Gastrocnemius medialis (tissue), 4 donors: ENCODE data around the gene SMAD3. TPM values are rescaled to one million over a fixed set of nuclear protein-coding genes. Genes with fewer than 3 reads are reported as not detected.

Experiments used
- ATAC-seq, 2 donors: fragments of 150-250 bp; one replicate each; pipeline ENCODE4 v1.9.1; 2016
- DNase-seq, 2 donors: peaks; one replicate each; pipeline ENCODE4 v3.0.0-alpha.2; 2019
- H3K27ac ChIP-seq, 4 donors: fragments of 200-600 bp; sonication (generic); 1 replicate in 1 of 4; 2 replicates in 3 of 4; pipeline ENCODE4 v1.5.1; 2016 to 2018; ENCODE audit warnings: mild to moderate bottlenecking in 2 of 4, moderate library complexity in 1 of 4
- H3K27me3 ChIP-seq, 3 donors: fragments of 200-600 bp; sonication (generic) in 2 of 3; 1 replicate in 1 of 3; 2 replicates in 2 of 3; pipeline versions ENCODE4 v1.5.1 to v1.6.0; 2016 to 2019; ENCODE audit warnings: mild to moderate bottlenecking in 1 of 3, moderate library complexity in 1 of 3
- H3K36me3 ChIP-seq, 2 donors: fragments of 200-600 bp; sonication (generic) in 1 of 2; one replicate each; pipeline ENCODE4 v1.5.1; 2017 to 2018
- H3K4me1 ChIP-seq, 2 donors: fragments of 200-600 bp; sonication (generic) in 1 of 2; one replicate each; pipeline ENCODE4 v1.5.1; 2016 to 2017; ENCODE audit warnings: mild to moderate bottlenecking in 2 of 2
- H3K4me3 ChIP-seq, 4 donors: fragments of 200-600 bp; sonication (generic) in 3 of 4; 1 replicate in 1 of 4; 2 replicates in 3 of 4; pipeline ENCODE4 v1.5.1; 2016 to 2019; ENCODE audit warnings: mild to moderate bottlenecking in 2 of 4
- H3K9me3 ChIP-seq, 3 donors: fragments of 200-600 bp; sonication (generic) in 2 of 3; 1 replicate in 1 of 3; 2 replicates in 2 of 3; pipeline ENCODE4 v1.5.1; 2016 to 2019
- CTCF ChIP-seq, 5 experiments: fragments of 450-650 bp in 3 of 5; fragments of 200-600 bp in 2 of 5; sonication (generic) in 2 of 5; IDR thresholded peaks in 4 of 5; conservative IDR thresholded peaks in 1 of 5; 1 replicate in 4 of 5; 2 replicates in 1 of 5; pipeline ENCODE4 v1.5.1; 2016 to 2019; ENCODE audit warnings: antibody characterized with exemption in 5 of 5, mild to moderate bottlenecking in 3 of 5, moderate library complexity in 3 of 5
- POLR2A ChIP-seq, 2 donors: fragments of 450-650 bp; IDR thresholded peaks; one replicate each; pipeline ENCODE4 v1.6.1; 2017; ENCODE audit warnings: antibody characterized with exemption in 2 of 2, mild to moderate bottlenecking in 2 of 2, moderate library complexity in 2 of 2
- in situ Hi-C, 4 donors: fragments of 200-750 bp; cut with MboI; loops; one replicate each; pipeline versions ENCODE4 v1.15.0 to v1.8.0; 2017; ENCODE audit warnings: low sequenced_read_pairs in 4 of 4
- intact Hi-C: fragments of 100-400 bp; cut with DNase I; formaldehyde crosslinking; loops from one replicate; pipeline ENCODE4 v1.15.1; 2023; ENCODE audit warnings: low total_unique reads
- total RNA-seq, 4 donors: library from RNA; depleted of rRNA; stranded (reverse); fragments of >200 nt; gene quantifications; one replicate each; pipeline versions ENCODE4 v1.1.0 to v1.2.3, GENCODE V29; 2016

The SMAD3 gene
- total RNA-seq, 4 donors from 2014 or later = 15.9 to 61.7 (median 26.3) TPM

DNA sequence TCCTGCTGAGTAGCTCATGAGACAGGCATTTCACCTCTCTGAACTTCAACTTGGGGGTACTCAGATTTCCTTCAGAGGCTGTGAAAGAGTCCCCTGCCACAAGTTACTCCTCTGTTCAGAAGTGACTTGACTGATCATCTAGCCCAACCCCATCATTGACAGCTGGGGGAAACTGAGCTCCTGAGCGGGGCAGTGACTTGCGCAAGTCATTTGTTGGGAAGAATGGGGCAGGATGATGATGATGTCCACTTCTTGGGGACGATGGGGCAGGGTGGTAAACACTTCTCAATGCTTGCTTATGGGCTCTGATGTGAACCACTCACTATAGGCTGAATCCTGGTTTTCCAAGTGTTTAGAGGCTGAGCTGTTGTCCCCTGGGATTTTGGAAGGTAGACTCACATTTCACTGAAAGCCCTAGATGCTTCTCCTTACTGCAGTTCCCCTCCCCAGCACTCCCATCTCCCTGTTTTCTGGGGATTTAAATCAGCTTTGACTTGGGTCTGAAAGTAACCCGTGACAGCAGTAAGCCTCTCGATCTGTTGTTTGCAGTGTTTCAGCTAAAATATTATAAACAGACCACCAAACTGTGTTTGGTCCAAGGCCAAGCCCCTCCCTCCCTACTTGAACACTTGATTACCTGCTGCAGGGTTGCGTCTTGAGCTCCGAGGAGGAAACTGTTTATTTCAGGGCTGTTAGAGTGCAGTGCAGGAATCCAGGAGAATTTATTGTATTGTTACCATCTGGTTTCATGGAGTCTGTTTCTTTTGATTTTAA, 25.1 kb downstream of the SMAD3 start:
- no peaks in the 10 kb centered on the region for H3K36me3 ChIP-seq
- DNase-seq = no peak
- in situ Hi-C loops = no loop called here
- H3K9me3 ChIP-seq = no peaks in the 10 kb centered on the region
- TF ChIP-seq CTCF (IDR thresholded peaks at IDR 0.05 in 4 of 5, conservative IDR thresholded peaks at IDR 0.05 in 1 of 5) (no peak), POLR2A (IDR thresholded peaks at IDR 0.05) (no peak)
- ATAC-seq = no peak
- H3K4me3 ChIP-seq = no peak overlapping the region
- peak overlapping the region; percentile 79 to 98 (median 90) for H3K27ac ChIP-seq
- intact Hi-C loops = no loop called here
- peaks cover 80 to 86% of the 10 kb centered on the region in 2 donors for H3K4me1 ChIP-seq
- no peaks in the 10 kb centered on the region for H3K27me3 ChIP-seq

GRCh38 chr15:67091071-67091979, 25.9 kb downstream of the SMAD3 start:
- Histone ChIP-seq H3K4me3 (peak overlapping the region in 2 of 4 donors; percentile 10 to 45), H3K36me3 (no peaks in the 10 kb centered on the region), H3K27ac (peak overlapping the region; percentile 79 to 98 (median 90)), H3K4me1 (peaks cover 72 to 78% of the 10 kb centered on the region in 2 donors), H3K9me3 (no peaks in the 10 kb centered on the region), H3K27me3 (no peaks in the 10 kb centered on the region)
- DNase-seq = peak; percentile 89 to 95
- peak; percentile 92 to 94 for ATAC-seq
- intact Hi-C loops = no loop called here
- peak in 1 of 2 donors; percentile 28 for TF ChIP-seq POLR2A (IDR thresholded peaks at IDR 0.05)
- no peak for TF ChIP-seq CTCF (IDR thresholded peaks at IDR 0.05 in 4 of 5, conservative IDR thresholded peaks at IDR 0.05 in 1 of 5)
- in situ Hi-C loops = no loop called here

DNA sequence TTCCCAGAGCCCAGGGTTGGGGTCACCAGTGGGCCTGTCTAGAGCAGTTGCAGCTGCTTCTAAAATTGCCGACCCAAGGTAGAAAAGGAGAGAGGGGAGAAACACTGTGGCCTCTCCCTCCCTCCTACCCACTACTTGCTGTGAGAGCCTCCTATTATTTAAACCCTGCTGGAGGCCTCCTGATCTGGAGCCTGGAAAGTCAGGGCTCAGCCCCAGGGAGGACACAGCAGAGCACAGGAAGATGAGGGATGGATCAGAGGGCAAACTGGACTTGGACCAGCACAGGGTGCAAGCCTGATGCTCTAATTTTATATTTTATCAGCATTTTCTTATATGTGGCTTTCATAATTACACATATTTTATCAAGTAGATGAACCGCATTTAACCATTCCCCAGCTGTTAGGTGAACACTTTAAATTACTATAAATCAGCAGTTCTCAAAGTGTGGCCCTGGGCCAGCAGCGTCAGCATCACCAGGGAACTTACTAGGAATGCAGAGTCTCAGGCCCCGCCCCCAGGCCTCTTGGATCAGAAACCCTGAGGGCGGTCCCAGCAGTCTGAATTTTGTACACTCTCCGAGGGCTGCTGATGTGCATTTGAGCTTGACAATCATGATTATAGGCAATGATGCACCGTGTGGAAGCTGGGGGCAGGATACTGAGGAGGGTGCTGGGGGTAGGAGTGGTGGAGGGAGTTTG, 26.7 kb downstream of the SMAD3 start:
- Histone ChIP-seq H3K4me3 (no peak overlapping the region), H3K4me1 (peaks cover 65 to 74% of the 10 kb centered on the region in 2 donors), H3K36me3 (no peaks in the 10 kb centered on the region), H3K27me3 (no peaks in the 10 kb centered on the region), H3K9me3 (no peaks in the 10 kb centered on the region), H3K27ac (peak overlapping the region; percentile 79 to 98 (median 90))
- DNase-seq (no peak), ATAC-seq (no peak)
- in situ Hi-C loops = no loop called here
- intact Hi-C loops = no loop called here
- TF ChIP-seq POLR2A (IDR thresholded peaks at IDR 0.05) (no peak), CTCF (IDR thresholded peaks at IDR 0.05 in 4 of 5, conservative IDR thresholded peaks at IDR 0.05 in 1 of 5) (no peak)

DNA sequence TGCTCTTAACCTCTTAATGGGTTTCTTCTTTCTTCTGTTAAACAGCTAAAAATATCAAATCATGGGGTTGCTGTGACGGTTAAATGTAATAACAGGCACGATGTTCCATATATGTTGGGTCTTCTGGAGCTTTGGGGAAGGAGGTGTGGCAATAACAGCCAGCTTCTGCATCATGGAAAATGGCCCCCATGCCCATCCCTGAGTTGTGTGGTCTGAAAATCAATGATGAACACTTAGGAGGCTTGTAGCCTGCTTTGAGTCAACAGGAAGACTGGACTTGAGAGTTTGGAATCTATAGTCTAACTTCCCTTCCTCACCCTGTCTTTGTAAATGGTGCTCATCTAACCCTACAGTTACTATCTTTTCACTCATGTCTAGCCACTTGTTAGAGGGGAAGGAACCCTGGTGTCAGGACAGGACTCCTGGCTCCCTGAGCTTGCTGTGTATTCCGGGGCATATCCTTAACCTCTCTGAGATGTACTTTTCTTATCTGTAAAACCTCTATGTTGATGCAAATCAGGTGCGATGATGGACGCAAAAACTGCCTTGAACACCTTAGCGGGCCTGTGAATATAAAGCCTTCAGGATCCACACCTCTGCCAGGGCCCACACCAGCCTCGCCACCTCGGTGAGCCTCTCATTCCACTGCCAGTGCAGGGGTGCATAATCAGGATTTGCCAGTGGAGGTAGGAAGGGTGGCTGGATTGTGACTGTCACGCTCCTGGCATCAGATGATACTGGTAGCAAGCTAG, 27.5 kb downstream of the SMAD3 start:
- intact Hi-C loops = no loop called here
- in situ Hi-C loops = no loop called here
- H3K9me3 ChIP-seq = no peaks in the 10 kb centered on the region
- H3K27ac ChIP-seq = peak overlapping the region; percentile 79 to 98 (median 90)
- H3K27me3 ChIP-seq = no peaks in the 10 kb centered on the region
- no peaks in the 10 kb centered on the region for H3K36me3 ChIP-seq
- peaks cover 65 to 74% of the 10 kb centered on the region in 2 donors for H3K4me1 ChIP-seq
- ATAC-seq (no peak), DNase-seq (no peak)
- TF ChIP-seq POLR2A (IDR thresholded peaks at IDR 0.05) = no peak
- TF ChIP-seq CTCF (IDR thresholded peaks at IDR 0.05 in 4 of 5, conservative IDR thresholded peaks at IDR 0.05 in 1 of 5) = no peak
- no peak overlapping the region for H3K4me3 ChIP-seq
